HG03064 (cell line): ENCODE data around the gene RPAP2.

Experiments used
- ATAC-seq: cut with Tn5 transposase; IDR thresholded peaks from one replicate; pipeline ENCODE4 v1.9.1; 2021; ENCODE audit warnings: low read depth; ENCODE audit not compliant: unreplicated experiment

RPAP2 gene

GRCh38 chr1:92442351-92442750 lies 143.5 kb downstream of the RPAP2 start:
- ATAC-seq, result no peak

- no peak for ATAC-seq
These were observed 145.0 kb downstream of the RPAP2 start for GRCh38 chr1:92443893-92444292.

- ATAC-seq, result no peak
These were observed 145.5 kb downstream of the RPAP2 start for GRCh38 chr1:92444351-92444750.

- no peak for ATAC-seq
These were observed 147.0 kb downstream of the RPAP2 start for GRCh38 chr1:92445865-92446264.

- no peak for ATAC-seq
These were observed 147.7 kb downstream of the RPAP2 start for GRCh38 chr1:92446546-92446945.

- no peak for ATAC-seq
These were observed 148.3 kb downstream of the RPAP2 start for GRCh38 chr1:92447033-92447681.

GRCh38 chr1:92447976-92448375 lies 149.1 kb downstream of the RPAP2 start:
- ATAC-seq, result no peak
